K562 (cell line): ENCODE measurements around the gene RAMAC.

Experiments used
- CHD1 ChIP-seq: fragments of 200-600 bp; sonication (generic); IDR thresholded peaks from one replicate; pipeline ENCODE4 v1.6.1; 2012; ENCODE audit warnings: mild to moderate bottlenecking, moderate library complexity, low read length, inconsistent platforms
- CTCF ChIP-seq, 3 experiments: IDR thresholded peaks in 2 of 3; conservative IDR thresholded peaks in 1 of 3; 2 replicates each; pipeline ENCODE4 v1.5.1; 2011 to 2012; ENCODE audit warnings: low read length in 3 of 3, mild to moderate bottlenecking in 3 of 3, control low read depth in 2 of 3, improper control_type of control experiment in 1 of 3, inconsistent platforms in 1 of 3, low read depth in 1 of 3, mixed read lengths in 1 of 3, moderate library complexity in 1 of 3; ENCODE audit not compliant: insufficient read depth in 2 of 3
- GABPA ChIP-seq: fragments of 200-800 bp; sonication (Bioruptor generic); conservative IDR thresholded peaks from 2 replicates; pipeline ENCODE4 v1.6.1; 2016; ENCODE audit warnings: low read depth, missing genetic modification characterization, missing compliant biosample characterization
- JUND ChIP-seq, 2 experiments: IDR thresholded peaks; 2 replicates in 1 of 2; 3 replicates in 1 of 2; pipeline ENCODE4 v1.6.1; 2011; ENCODE audit warnings: borderline replicate concordance in 2 of 2, low read depth in 2 of 2, low read length in 2 of 2, improper control_type of control experiment in 1 of 2, missing biosample characterization in 1 of 2, missing genetic modification characterization in 1 of 2, missing genetic modification reagents in 1 of 2
- POLR2A ChIP-seq: fragments of 450-650 bp; conservative IDR thresholded peaks from 2 replicates; pipeline ENCODE4 v1.6.1; 2016
- RAD21 ChIP-seq, 2 experiments: fragments of 250-450 bp in 1 of 2; fragments of 450-650 bp in 1 of 2; sonication (Bioruptor Pico) in 1 of 2; formaldehyde crosslinking in 1 of 2; IDR thresholded peaks in 1 of 2; conservative IDR thresholded peaks in 1 of 2; 2 replicates each; pipeline versions ENCODE4 v1.4.0 to v1.8.0; 2020 to 2022; ENCODE audit warnings: mild to moderate bottlenecking in 2 of 2, moderate library complexity in 1 of 2
- YY1 ChIP-seq, 3 experiments: IDR thresholded peaks; 2 replicates each; pipeline ENCODE4 v1.6.1; 2011; ENCODE audit warnings: low read length in 2 of 3, mild to moderate bottlenecking in 2 of 3, moderate library complexity in 2 of 3, borderline replicate concordance in 1 of 3, control low read depth in 1 of 3, low read depth in 1 of 3; ENCODE audit not compliant: insufficient read depth in 3 of 3, insufficient replicate concordance in 2 of 3, control insufficient read depth in 1 of 3, insufficient read length in 1 of 3; ENCODE audit errors: extremely low read depth in 1 of 3
- ZBTB33 ChIP-seq: sonication (generic); formaldehyde crosslinking; IDR thresholded peaks from 2 replicates; pipeline ENCODE4 v1.8.1; 2023; ENCODE audit warnings: mild to moderate bottlenecking, missing genetic modification reagents
- TF ChIP-seq, protein P1 (sequence below): sonication (generic); formaldehyde crosslinking; IDR thresholded peaks from 2 replicates; pipeline ENCODE4 v1.5.0; 2020; ENCODE audit warnings: missing genetic modification reagents

- TF ChIP-seq POLR2A (no peak), GABPA (tag) (no peak), JUND (IDR thresholded peaks at IDR 0.05; ENCODE audit: borderline replicate concordance, low read depth, low read length) (no peak), JUND (tag; IDR thresholded peaks at IDR 0.05; ENCODE audit: borderline replicate concordance, low read depth, low read length) (no peak), RAD21 (CRISPR knock-in tag; conservative IDR thresholded peaks at IDR 0.05 in 1 of 2, IDR thresholded peaks at IDR 0.05 in 1 of 2) (no peak), CTCF (IDR thresholded peaks at IDR 0.05 in 2 of 3, conservative IDR thresholded peaks at IDR 0.05 in 1 of 3; ENCODE audit: insufficient read depth in 2 of 3, low read depth in 1 of 3, low read length in 3 of 3) (no peak), CHD1 (no peak), YY1 (IDR thresholded peaks at IDR 0.05; ENCODE audit: borderline replicate concordance in 1 of 3, control insufficient read depth in 1 of 3, extremely low read depth in 1 of 3, insufficient read depth in 3 of 3, insufficient read length in 1 of 3, insufficient replicate concordance in 2 of 3, low read depth in 1 of 3, low read length in 2 of 3) (no peak), ZBTB33 (CRISPR knock-in tag) (no peak)
- TF ChIP-seq, protein P1, sequence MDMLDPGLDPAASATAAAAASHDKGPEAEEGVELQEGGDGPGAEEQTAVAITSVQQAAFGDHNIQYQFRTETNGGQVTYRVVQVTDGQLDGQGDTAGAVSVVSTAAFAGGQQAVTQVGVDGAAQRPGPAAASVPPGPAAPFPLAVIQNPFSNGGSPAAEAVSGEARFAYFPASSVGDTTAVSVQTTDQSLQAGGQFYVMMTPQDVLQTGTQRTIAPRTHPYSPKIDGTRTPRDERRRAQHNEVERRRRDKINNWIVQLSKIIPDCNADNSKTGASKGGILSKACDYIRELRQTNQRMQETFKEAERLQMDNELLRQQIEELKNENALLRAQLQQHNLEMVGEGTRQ (CRISPR knock-in tag): no peak
Measured at GRCh38 chr15:83012076-83012426, 26.0 kb downstream of the RAMAC start.
